GM12864 (cell line): ENCODE measurements around the gene ABTB1.

Source experiments
- DNase-seq: peaks from one replicate; pipeline ENCODE4 v3.0.0-alpha.2; 2011; ENCODE audit warnings: low read depth
- H3K4me3 ChIP-seq: 2 replicates; pipeline ENCODE4 v1.5.1; 2011; ENCODE audit warnings: mild to moderate bottlenecking, low read depth, low read length, control low read depth
- TF ChIP-seq, protein P1 (sequence below): IDR thresholded peaks from 2 replicates; pipeline ENCODE4 v1.5.1; 2011; ENCODE audit warnings: low read depth, mild to moderate bottlenecking, moderate library complexity, low read length, control low read depth, inconsistent platforms; ENCODE audit errors: missing control alignments

Gene ABTB1

DNA sequence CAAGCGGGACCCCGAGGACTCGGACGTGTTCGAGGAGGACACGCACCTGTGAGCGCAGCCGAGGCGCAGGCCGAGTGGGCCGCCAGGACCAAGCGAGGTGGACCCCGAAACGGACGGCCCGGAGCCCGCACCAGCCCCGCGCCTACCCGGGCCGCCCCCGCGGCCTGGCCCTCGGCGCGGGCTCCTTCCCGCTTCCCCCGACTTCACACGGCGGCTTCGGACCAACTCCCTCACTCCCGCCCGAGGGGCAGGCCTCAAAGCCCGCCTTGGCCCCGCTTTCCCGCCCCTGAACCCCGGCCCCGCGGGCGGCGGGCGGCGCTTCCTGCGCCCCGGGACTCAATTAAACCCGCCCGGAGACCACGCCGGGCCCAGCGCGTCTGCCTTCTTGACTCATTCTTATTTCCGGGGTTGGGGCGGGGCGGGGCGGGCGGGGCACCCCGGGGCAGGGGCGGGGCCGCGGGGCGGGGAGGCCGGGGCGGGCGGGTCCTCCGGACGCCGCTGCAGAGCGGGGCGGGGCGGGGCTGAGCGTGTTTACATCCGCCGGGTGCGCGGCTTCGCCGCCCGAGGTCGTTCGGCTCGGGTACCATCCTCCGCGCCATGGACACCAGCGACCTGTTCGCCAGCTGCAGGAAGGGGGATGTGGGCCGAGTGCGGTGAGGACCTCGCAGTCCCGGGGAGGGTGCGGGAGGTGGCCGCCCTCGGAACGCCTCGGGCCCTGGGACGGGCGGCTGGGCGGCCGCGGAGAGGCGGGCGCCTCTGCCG is at the start of gene ABTB1:
TSS of gene ABTB1 (plus strand) at position 524 of the 762 bp plus-strand sequence. CDS start at position 598, 74 bp downstream.
- H3K4me3 ChIP-seq: peak within 1 kb of the TSS; percentile 84
- no peak for DNase-seq

DNA sequence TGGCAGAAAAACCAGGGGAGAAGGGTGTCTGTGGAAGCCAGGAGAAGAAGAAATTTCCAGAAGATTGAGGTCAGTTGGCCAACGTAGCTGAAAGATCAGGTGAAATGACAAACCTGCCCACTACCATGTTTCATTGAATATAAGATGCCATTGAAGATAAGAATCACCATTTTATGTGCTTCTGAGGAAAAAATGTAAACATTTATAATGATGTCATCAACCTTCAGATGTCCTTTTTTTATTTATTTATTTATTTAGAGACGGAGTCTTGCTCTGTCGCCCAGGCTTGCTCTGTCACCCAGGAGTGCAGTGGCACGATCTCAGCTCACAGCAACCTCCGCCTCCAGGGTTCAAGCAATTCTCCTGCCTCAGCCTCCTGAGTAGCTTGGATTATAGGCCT is 48.7 kb upstream of the ABTB1 start:
- TF ChIP-seq, protein P1, sequence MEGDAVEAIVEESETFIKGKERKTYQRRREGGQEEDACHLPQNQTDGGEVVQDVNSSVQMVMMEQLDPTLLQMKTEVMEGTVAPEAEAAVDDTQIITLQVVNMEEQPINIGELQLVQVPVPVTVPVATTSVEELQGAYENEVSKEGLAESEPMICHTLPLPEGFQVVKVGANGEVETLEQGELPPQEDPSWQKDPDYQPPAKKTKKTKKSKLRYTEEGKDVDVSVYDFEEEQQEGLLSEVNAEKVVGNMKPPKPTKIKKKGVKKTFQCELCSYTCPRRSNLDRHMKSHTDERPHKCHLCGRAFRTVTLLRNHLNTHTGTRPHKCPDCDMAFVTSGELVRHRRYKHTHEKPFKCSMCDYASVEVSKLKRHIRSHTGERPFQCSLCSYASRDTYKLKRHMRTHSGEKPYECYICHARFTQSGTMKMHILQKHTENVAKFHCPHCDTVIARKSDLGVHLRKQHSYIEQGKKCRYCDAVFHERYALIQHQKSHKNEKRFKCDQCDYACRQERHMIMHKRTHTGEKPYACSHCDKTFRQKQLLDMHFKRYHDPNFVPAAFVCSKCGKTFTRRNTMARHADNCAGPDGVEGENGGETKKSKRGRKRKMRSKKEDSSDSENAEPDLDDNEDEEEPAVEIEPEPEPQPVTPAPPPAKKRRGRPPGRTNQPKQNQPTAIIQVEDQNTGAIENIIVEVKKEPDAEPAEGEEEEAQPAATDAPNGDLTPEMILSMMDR: no peak
- DNase-seq: no peak
- H3K4me3 ChIP-seq: no peak overlapping the region

More for the DNA sequence above, at the start of gene ABTB1:
- TF ChIP-seq, protein P1: no peak

DNA sequence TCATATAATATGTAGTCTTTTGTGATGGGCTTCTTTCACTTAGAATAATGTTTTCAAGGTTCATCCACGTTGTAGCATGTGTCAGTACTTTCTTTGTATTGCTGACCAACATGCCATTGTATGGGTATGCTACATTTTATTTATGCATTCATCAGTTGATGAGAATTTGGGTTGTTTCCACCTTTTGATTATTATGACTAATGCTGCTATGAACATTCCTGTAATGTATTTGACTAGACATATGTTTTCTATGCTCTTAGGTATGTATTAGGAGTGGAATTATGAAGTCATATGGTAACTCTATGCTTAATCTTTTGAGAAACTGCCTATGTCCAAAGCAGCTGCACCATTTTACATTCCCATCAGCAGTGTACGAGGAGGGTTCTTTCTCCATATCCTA is 46.9 kb upstream of the ABTB1 start:
- TF ChIP-seq, protein P1: no peak
- H3K4me3 ChIP-seq: no peak overlapping the region
- no peak for DNase-seq

DNA sequence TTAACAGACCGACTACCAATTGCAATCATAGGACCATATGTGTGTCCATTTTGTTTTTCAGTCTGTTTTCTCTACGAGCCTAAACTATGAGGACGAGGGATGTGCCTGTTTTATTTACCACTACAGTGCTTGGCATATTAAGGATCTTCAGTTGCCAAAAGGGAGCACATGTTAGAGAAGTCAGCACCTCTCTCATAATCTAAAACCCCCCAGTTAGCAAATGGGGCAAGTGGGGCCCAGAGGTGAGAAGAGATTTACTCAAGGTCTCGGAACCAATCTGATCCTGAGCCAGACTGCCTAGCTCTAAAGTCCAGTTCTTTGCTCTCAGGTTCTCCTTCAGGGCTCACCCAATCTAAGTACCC is 44.3 kb upstream of the ABTB1 start:
- TF ChIP-seq, protein P1: no peak
- H3K4me3 ChIP-seq: no peak overlapping the region
- no peak for DNase-seq

DNA sequence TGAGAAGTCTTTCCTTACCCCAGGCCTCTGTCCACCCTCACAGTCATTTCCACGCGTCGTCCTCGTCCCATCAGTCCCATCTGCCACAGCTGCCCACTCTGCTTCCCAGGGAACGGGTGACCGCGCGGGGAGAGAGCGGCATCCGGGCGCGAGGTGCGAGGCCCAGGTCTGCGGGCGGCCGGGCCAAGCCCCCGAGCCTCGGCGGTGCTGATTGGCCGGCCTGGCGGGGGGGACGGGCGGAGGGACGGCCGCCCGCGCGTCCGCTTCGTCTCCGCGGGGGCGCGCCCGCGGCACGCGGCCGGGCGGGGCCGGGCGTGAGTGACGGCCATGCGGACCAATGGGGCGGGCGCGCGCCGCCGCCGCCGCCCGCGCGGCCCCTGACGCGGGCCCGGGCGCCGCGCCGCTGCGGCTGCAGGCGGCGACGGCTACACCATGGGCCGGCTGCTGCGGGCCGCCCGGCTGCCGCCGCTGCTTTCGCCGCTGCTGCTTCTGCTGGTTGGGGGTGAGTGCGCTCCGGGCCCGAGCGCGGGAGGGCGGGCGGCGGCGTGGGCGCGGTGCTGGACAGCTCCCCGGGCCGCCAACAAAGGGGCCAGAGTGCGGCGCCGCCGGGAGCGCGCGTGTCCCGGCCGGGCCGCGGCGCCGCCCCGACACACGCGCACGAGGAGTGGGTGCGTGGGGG is 43.8 kb upstream of the ABTB1 start, which contains the start of gene PODXL2:
TSS of gene PODXL2 (plus strand) at position 398 of the 679 bp plus-strand sequence. CDS start at position 433, 35 bp downstream.
- peak within 1 kb of the TSS; percentile 66 for H3K4me3 ChIP-seq
- TF ChIP-seq, protein P1: no peak
- DNase-seq: no peak

DNA sequence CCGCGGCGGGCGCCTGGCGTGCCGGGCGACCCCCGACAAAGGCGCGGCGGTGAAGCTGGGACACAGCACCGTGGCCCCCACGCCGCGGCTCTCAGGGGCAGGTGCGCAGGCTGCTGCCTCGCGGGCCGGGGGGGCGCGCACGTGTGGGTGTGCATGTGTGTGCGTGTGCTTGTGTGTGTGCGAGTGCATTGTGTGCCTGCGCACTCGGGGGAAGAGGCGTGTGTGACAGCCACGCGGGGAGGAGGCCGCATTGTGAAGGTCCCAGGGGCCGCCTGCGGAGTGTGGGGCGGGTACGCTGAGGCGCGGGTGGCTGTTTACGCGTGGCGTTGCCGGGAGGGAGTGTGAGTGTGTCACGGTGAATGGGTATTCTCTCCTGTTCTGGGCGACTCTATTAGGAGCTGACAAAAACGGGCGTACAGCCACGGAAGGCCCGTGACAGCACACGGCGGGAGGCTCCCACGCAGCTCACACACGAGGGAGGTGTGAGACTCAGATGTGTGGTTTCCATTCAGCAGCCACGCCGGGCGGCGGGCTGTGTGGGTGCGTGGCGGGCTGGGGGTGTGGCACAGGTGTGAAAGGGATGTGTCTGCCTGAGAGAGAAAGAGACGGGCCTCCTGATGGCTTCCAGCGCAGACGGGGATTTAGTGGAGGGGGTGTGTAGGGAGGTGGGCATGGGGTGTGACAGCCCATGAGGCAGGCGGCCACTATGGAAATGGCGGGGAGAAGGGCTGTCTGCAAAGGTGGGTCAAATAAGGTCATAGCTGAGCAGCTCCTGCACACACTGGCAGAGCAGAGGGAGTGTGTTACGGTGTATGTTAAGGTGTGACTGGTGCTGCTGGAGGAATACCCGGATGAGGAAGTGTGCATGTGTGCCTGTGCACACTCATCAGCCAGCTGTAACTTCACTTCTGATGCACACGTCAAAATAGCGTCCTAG is 43.0 kb upstream of the ABTB1 start:
- peak; percentile 36 for DNase-seq
- H3K4me3 ChIP-seq: peak overlapping the region; percentile 66
- TF ChIP-seq, protein P1: no peak
